GM19238 (cell line): ENCODE data around the gene RPP21.
A peak's percentile ranks its signal among the peaks of the same experiment; 100 is the strongest.
"Not testable (repeated sequence)": the region's sequence is repeated elsewhere in the genome, so short reads cannot be mapped to it uniquely, and the experiment has no call there.

Experiments used
- DNase-seq: peaks from one replicate; pipeline ENCODE4 v3.0.0; 2011; ENCODE audit warnings: low spot score; ENCODE audit not compliant: insufficient read length

The RPP21 gene

DNA sequence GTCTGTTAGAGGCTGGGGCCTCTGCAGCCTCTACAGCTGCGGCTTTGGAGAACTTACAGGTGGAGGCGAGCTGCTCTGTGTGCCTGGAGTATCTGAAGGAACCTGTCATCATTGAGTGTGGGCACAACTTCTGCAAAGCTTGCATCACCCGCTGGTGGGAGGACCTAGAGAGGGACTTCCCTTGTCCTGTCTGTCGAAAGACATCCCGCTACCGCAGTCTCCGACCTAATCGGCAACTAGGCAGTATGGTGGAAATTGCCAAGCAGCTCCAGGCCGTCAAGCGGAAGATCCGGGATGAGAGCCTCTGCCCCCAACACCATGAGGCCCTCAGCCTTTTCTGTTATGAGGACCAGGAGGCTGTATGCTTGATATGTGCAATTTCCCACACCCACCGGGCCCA, 15.6 kb upstream of the RPP21 start:
- no peak for DNase-seq

DNA sequence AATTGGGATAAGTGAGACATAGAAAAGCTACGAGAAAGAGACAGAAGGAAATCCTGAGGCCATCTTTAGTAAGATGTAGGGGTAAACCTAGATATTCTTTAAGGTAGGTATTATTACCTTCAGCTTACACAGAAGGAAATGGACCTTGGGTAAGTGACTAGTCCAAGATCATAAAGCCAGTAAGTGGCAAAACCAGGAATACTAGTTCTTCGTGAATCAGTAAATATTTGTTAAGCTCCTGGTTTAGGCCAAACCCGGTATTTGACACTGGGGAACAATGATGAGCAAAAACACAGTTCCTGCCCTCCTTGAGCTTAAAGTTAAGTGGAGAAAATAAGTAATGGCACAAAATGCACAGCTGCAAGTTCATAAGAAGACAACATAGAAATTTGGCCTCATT, 13.0 kb upstream of the RPP21 start:
- DNase-seq = no peak

DNA sequence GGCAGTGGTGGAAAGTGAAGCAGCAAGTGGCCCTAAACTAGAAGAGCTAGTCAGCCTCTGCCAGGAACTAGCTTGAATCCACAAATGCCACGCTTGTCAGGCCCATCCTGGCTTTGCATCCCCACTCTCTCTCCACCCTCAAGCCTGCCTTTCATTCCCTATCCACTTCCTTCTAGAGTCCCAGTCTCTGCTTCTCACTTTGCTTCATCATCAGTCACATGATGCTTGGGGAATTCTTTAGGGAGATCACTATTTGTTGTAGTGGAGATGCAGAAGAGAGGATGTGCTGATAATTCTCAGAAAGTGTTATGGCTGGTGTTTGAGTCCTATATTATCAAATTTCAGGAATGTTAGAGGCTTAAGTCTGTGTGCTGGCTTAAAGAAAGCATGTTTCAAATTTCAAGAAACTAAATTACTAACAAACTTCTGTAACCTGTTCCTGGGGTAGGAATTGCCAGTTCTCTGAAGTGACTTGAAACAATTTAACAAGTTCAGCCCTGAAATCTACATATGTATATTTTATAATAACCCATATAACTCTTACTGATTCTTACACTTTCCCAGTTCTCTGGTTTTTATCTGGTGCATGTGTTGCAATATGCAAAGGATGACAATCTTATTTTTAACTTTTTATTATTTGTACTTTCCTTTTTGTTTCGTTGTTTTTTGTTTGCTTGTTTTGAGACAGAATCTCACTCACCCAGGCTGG, 10.7 kb upstream of the RPP21 start:
- no peak for DNase-seq

DNA sequence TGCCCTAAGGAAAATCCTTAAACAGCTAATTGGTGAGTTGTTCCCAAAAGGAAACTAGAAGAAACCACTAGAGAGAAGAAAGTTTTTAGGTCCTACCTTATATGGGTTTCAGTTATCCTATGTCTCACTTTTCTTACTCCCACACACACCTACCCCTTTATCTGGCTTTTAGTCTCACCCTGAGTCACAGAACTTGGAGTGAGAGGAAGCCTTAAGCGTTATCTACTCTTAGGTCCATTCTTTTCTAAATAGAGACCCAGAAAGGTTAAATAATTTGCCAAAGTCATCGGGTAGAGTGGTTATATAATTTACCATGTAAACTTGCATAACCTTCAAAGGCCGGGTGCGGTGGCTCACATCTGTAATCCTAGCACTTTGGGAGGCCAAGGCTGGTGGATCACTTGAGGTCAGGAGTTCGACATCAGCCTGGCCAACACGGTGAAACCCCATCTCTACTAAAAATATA, 4.3 kb upstream of the RPP21 start:
- no peak for DNase-seq

DNA sequence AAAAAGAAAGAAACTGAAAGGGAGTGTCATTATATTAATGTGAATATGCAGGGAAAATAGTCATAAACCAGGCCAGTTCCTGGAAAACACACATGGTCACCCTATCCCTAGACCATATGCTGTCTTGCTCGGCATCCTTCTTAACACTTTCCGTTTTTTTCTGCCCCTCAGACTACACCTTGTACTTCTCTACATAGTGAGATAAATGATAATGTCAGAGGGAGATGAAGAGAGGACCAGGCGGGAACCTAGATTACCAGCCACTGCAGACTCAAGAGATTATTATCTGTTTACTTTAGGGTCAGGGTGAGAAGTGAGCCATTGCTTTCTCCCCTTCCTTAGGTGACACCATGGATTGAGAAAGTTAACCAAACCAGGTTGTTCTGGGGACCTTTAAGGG, 3.7 kb upstream of the RPP21 start:
- DNase-seq = no peak

DNA sequence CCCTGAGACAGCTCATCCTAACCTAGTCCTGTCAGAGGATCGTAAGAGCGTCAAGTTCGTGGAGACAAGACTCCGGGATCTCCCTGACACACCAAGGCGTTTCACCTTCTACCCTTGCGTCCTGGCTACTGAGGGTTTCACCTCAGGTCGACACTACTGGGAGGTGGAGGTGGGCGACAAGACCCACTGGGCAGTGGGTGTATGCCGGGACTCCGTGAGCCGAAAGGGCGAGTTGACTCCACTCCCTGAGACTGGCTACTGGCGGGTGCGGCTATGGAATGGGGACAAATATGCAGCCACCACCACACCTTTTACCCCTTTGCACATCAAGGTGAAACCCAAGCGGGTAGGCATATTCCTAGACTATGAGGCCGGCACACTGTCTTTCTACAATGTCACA, 3.2 kb upstream of the RPP21 start:
- no peak for DNase-seq

DNA sequence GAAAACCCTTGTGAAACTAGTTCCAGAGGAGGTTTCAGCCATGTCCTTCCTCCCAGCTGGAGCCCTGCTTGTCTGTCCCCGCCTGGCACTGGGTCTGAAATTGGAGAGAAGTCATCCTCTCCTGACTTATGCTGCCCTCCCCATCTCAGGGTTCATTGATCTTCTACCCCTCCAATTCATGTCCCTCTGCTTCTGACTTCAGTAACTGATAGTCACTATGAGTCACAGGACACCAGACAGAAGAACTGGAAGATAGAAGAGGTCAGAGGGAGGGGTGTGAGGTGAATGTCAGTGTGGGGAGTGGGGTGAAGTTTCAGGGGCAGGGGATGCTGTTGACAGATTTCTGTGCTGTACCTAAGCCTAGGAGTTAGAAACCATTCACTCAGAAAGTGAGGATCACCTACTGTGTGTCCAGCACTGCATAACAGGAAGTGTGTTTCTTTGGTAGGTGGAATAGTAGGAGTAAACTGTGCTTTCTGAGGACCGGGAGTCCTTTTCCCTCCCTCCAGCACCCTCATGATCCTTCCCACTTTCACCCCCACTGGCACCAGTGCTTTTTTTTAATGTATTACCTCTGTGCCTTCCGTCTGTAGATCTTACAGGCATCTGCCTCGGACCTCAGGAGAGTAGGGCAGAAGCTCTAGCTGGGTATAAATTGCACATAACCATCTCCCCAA, 627 bp upstream of the RPP21 start:
- DNase-seq = no peak

DNA sequence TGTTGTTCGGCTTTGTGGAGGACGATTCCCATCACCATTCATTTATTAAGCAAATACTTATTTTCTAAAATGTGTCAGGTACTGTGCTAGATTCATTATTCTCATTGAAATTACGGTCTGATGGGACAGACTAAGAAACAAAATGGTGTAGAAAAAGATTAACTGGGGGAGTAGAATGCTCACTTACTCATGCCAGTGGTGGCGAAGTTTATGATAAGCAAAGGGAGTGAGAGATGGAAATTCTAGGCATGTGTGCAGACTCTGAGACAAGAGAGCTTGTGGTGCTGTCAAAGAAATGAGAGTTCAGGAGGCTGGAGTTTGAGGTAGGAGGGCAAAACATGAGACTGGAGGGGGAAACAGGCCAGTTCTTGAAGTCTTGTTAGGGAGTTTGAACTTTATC, 896 bp downstream of the RPP21 start:
- no peak for DNase-seq

DNA sequence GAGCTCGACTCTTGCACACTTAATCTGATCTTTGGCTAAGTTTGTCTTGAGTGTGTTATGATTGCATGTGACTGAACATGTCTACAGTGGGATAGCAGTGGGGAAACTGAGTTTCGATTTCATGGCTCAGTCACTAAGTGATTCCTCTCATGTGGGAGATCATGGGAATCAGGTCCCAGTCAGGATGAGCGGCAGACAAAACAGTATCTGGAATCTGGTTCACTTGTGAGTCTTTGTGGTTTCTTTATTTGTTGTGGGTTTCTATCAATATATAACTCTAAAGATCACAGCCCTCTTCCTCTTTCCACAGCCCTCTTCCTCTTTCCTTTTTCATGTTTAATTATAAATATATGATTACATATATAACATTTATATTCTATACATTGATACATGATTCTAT, 4.0 kb downstream of the RPP21 start:
- no peak for DNase-seq

DNA sequence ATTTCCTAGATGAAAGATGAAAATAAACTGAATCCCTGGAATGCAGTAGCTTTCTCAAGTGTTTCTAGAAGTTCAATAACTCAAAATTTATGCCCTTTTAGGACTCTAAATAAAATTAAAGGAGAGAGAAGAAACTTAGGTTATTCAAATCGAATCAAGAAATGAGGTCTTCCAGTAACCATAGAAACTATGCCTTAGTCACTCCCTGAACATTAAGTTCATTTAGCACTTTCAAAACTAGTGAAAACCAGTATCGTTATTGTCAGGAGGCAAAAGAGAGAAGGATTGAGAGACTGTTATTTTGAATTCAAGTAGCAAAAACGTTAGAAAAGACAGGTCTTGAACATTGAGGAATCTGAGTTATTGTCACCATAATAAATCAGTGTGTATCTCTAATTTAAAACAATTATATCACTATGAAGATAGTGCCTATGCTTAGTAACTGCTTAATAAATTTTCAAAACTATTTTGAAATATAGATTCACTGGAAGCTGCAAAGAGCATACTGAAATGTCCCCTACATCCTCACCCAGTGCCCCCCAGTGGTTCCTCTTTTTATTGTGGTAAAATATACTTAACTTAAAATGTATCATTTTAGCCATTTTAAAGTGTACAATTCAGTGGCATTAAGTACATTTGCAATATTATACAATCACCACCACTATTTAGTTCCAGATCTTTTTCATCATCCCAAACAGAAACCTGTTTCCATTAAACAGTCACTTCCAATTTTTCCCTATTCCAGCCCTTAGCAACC, 4.6 kb downstream of the RPP21 start:
- DNase-seq = no peak

DNA sequence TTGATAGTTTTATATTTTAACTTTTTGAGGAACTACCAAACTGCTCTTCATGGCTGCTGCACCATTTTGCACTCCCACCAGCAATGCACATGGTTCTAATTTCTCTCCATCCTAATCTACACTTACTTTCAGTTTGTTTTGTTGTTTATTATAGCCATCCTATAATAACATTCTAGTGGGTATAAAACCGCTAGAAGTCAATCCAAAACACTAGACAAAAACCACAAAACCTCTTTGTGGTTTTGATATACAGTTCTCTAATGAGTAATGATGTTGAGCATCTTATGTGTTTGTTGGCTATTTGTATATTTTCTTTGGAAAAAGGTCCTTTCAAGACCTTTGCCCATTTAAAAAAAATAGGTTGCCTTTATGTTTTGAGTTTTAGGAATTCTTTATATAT, 5.6 kb downstream of the RPP21 start:
- no peak for DNase-seq

DNA sequence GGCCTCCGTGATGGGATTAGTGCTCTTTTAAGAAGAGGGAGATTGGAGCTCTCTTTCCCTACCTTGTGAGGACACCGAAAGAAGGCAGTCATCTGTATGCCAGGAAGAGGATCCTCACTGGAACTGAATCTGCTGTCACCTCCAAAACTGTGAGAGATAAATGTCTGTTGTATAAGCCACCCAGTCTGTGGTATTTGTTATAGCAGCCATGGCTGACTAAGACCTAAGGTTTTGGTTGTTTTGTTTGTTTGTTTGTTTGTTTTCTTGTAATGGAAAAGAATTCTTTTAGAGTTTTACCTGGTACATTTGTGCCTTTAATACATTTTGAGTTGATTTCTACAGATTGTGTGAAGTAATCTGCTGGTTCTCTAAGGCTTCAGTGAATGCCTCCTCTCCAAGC, 7.6 kb downstream of the RPP21 start:
- DNase-seq = no peak

DNA sequence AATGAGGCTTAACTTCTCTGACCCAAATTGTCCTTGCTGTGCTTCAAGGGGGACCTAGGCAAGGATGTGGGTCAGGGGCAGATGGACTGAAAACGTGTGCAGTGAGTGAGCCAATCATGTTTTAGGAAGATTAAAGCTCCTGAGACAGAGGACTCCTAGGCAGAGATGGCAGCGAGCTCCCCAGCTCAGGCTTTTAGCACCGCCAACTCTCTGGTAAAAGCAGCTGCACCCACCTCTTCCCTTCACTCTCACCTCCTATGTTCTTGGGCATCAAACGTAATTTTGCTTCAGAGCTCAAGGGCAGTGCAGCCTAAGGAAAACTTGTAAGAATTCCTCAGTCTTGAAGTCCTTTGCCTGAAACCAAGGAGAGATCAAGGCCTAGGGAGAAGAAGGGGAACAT, 10.3 kb downstream of the RPP21 start:
- DNase-seq = no peak

DNA sequence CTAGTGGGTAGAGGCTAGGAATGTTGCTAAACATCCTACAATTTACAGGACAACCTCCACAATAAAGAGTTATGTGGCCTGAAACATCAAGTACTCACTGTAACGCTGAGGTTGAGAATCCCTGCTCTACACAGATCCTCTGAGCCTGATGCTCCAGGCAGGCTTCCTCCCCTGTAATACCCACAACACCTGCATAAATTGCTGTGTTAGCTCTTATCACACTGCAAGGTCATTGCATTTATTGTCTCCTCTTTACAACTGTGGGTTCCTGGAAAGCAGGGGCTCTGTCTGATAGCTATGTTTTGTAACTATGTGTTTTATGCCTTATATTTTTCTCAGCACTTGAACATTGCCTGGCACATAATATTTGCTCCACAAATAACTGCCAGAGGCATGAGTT, 11.6 kb downstream of the RPP21 start:
- no peak for DNase-seq

DNA sequence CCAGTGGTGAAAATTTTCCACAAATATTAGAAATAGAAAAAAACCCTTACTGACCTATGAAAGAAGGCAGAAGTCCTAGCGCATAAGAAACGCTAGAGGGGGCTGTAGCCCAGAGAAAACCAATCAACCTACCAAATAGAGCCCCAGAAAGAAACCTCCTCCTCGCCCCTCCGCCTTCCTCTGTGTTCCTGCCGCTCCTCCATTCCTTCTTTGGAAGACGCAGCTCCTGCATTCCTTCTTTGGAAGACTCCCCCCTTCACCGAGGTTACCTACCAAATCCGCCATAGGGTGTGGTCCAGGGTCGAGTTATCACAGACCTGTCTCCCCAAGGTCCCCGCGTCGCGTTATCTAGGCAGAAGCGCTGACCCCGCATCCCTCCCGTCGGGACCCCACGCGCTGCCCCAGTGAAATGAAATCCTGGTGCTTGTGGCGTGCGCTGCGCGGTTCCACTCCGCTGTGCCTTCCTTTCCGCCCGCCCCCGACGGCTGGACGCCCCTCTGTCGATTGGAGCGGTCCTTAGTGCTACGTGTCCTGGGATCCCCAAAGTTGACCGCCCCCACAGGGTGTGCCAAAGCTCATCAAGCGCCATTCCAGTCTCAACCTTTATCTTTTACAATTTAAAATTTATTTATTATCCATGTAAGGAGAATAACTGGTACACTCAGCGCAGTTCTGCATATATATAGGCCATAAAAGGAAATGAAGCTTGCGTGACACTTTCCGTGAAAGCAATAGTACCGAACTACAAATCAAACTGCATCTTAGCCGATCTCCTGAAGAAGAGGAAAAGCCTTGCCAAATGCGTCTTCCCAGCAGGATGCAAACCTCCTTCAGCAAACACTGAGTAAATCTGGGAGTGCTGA, 13.0 kb downstream of the RPP21 start:
- peak; percentile 35 for DNase-seq

DNA sequence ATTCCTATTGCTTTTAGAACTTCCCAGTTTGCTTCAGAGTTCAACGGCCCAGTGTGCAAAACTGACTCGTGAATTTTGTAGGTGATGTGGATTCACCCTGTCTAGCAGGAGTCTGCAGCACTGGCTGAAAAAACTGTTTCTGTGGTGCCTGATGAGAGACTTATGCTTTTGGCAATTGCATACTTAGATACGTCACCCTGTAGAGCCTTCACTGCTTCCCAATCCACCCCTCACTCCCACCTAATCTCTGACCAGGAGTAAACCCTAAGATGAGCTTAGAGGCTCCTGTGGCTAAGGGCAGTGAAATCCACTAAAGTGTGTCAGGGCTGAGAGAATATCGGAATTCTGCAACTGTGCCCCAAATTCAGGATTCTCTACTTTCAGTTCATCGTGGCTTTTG, 14.3 kb downstream of the RPP21 start:
- no peak for DNase-seq

DNA sequence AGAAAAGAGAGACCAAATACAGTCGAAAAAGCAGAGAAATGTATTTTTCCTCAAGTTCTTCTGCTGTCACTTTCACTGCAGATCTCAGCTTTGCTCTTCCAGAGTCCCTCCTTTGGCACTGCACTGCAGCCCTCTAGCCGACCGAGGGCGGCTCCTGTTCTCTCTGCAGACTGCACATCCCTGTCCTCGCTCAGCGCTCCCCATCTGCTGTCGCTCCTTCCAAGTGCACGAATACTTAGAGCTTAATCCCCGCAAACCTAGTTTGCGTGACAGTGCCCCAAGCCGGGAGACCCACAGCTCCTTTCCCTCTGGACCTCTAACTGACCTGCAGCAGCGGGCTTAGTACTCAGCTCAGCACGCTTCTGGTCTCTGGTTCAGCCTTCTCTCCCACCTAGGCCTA, 15.2 kb downstream of the RPP21 start:
- no peak for DNase-seq

DNA sequence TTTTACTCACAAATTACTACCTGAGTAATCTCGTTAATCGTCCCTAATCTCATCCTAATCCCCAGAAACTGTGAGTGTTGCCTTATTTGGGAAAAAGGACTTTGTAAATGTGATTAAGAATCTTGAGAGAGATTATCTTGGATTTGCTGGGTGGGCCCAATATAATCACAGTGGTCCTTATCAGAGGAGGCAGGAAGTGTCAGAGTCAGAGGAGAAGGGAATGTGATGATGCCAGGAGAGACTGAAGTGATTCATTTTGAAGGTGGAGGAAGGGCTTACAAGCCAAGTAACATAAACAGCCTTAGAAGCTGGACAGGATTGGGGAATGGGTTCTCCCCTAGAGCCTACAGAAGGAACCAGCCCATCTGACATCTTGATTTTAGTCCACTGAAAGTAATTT, 16.7 kb downstream of the RPP21 start:
- DNase-seq = no peak

DNA sequence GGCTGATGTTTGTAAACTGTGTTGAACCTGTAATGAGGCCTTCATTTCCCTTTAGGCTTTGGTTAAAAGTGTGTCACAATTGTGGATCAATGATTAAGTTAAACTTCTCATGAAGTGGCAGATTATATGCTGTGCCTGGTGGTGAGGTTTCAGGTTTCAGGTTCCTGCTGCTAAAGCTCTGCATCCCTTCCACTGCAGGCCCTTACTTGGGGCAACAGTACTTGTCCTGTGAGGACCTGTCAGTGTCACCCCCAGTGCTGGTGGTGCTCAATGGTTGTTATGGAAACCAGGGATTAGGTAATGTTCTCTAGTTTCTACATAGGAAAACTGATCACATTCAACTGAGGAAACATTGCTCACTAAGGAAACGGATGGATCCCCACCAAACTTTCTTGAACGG, 18.5 kb downstream of the RPP21 start:
- DNase-seq = no peak

DNA sequence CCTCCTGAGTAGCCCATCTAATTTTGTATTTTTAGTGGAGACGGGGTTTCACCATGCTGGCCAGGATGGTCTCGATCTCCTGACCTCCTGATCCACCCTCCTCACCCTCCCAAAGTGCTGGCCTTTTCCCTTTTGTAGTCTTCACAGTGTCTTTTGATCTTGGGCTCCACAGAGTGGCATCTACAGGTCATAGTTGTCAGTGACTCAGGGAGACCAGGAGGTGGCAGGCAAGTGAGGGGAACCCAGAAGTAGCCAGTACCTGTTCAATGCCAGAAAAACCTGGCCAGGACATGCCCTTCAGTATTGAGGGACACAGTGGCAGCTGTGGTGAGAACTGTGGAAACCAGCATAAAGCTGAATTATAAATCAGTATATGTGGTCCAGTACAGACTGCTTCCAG, 19.6 kb downstream of the RPP21 start:
- no peak for DNase-seq

DNA sequence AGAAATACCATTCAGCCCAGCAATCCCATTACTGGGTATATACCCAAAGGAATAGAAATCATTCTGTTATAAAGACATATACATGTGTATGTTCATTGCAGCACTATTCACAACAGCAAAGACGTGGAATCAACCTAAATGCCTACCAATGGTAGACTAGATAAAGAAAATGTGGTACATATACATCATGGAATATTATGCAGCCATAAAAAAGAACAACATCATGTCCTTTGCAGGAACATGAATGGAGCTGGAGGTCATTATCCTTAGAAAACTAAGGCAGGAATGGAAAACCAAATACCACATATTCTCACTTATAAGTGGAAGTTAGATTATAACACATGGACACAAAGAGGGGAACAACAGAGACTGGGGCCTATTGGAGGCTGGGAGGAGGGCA, 24.3 kb downstream of the RPP21 start:
- not testable (repeated sequence) for DNase-seq
